ENCODE measurements around the gene AIF1.
"Not testable (repeated sequence)": the region's sequence is repeated elsewhere in the genome, so short reads cannot be mapped to it uniquely, and the experiment has no call there.

AIF1 gene

GRCh38 chr6:31580807-31581433 is 34.1 kb upstream of the AIF1 start:
- DNase-seq: peak; percentile 61

GRCh38 chr6:31581434-31582229 is 33.4 kb upstream of the AIF1 start:
- DNase-seq: no peak

GRCh38 chr6:31582230-31582643 is 32.8 kb upstream of the AIF1 start, which contains the start of gene LTB:
TSS of gene LTB (minus strand) at chr6:31582424. CDS start at chr6:31582417, 7 bp downstream.
- DNase-seq: no peak

- no peak for DNase-seq
These were observed 29.5 kb upstream of the AIF1 start for GRCh38 chr6:31585491-31585890.

GRCh38 chr6:31586008-31586407 is 29.0 kb upstream of the AIF1 start, which contains the start of gene LST1:
TSS of gene LST1 (plus strand) at chr6:31586277. CDS start at chr6:31587300, 1,023 bp downstream.
- DNase-seq: no peak

- no peak for DNase-seq
These were observed 28.3 kb upstream of the AIF1 start for GRCh38 chr6:31586599-31587281.

GRCh38 chr6:31587791-31588777 is 26.9 kb upstream of the AIF1 start:
- no peak for DNase-seq

- DNase-seq: no peak
These were observed 26.0 kb upstream of the AIF1 start for GRCh38 chr6:31588871-31589650.

GRCh38 chr6:31590691-31591090 is 24.3 kb upstream of the AIF1 start:
- not testable (repeated sequence) for DNase-seq

- DNase-seq: no peak
These were observed 22.6 kb upstream of the AIF1 start for GRCh38 chr6:31592396-31592771.

- peak; percentile 12 for DNase-seq
These were observed 18.0 kb upstream of the AIF1 start for GRCh38 chr6:31597006-31597405.

- DNase-seq: no peak
These were observed 7.7 kb upstream of the AIF1 start for GRCh38 chr6:31607317-31607716.

GRCh38 chr6:31609519-31610406 is 5.3 kb upstream of the AIF1 start:
- no peak for DNase-seq

- DNase-seq: no peak
These were observed 4.1 kb upstream of the AIF1 start for GRCh38 chr6:31610968-31611367.

GRCh38 chr6:31614075-31614619 is 887 bp upstream of the AIF1 start:
- no peak for DNase-seq

- no peak for DNase-seq
These were observed 714 bp downstream of the AIF1 start for GRCh38 chr6:31615748-31616147.

- no peak for DNase-seq
These were observed 2.0 kb downstream of the AIF1 start for GRCh38 chr6:31617010-31617409.

- DNase-seq: peak; percentile 96
These were observed 5.0 kb downstream of the AIF1 start for GRCh38 chr6:31619805-31620585.

GRCh38 chr6:31620586-31621319 is 5.7 kb downstream of the AIF1 start, which contains the start of gene PRRC2A:
TSS of gene PRRC2A (plus strand) at chr6:31620715. CDS start at chr6:31622790, 2,075 bp downstream.
- DNase-seq: peak; percentile 48
